ENCODE measurements around the gene PRKD2. TPM values are rescaled to one million over a fixed set of nuclear protein-coding genes. Genes with fewer than 3 reads are reported as not detected.

PRKD2 gene
- total RNA-seq, 1 donor from 2014 or later = 58.9 TPM

- H3K4me3 ChIP-seq = no peak overlapping the region
- no peak for ATAC-seq
- H3K36me3 ChIP-seq = peaks cover 87% of the 10 kb centered on the region
- no peaks in the 10 kb centered on the region for H3K9me3 ChIP-seq
- H3K27me3 ChIP-seq = no peaks in the 10 kb centered on the region
- H3K4me1 ChIP-seq = peaks cover 4% of the 10 kb centered on the region
- intact Hi-C loops (cut with DNase I) = no loop called here
- no peak overlapping the region for H3K27ac ChIP-seq
- TF ChIP-seq, protein P1, sequence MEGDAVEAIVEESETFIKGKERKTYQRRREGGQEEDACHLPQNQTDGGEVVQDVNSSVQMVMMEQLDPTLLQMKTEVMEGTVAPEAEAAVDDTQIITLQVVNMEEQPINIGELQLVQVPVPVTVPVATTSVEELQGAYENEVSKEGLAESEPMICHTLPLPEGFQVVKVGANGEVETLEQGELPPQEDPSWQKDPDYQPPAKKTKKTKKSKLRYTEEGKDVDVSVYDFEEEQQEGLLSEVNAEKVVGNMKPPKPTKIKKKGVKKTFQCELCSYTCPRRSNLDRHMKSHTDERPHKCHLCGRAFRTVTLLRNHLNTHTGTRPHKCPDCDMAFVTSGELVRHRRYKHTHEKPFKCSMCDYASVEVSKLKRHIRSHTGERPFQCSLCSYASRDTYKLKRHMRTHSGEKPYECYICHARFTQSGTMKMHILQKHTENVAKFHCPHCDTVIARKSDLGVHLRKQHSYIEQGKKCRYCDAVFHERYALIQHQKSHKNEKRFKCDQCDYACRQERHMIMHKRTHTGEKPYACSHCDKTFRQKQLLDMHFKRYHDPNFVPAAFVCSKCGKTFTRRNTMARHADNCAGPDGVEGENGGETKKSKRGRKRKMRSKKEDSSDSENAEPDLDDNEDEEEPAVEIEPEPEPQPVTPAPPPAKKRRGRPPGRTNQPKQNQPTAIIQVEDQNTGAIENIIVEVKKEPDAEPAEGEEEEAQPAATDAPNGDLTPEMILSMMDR (IDR thresholded peaks at IDR 0.05) = no peak
- no peak for DNase-seq
These were observed 20.9 kb downstream of the PRKD2 start for GRCh38 chr19:46696052-46696451.

DNA sequence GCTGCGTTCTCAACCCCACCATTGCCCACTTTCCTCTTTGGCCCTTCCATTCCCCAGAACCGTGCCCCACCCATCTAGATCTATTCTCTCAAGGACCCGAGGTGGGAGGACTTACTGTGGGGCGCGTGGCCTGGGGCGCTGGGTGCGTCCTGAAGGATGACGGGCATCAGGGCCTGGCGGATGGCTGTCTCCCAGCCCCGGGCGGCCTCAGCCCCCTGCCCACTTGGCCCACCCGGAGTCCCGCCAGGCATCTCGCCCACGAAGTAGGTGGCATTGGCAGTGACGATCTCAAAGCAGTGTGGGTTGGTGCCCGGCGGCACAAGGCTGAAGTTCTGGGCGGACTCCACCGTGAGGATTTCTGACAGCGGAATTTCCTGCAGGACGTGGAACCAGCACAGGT, 23.2 kb downstream of the PRKD2 start:
- ATAC-seq (no peak), DNase-seq (no peak)
- TF ChIP-seq, protein P1 (IDR thresholded peaks at IDR 0.05) = no peak
- Histone ChIP-seq H3K4me3 (no peak overlapping the region), H3K36me3 (peaks cover 87% of the 10 kb centered on the region), H3K4me1 (peaks cover 4% of the 10 kb centered on the region), H3K9me3 (no peaks in the 10 kb centered on the region), H3K27me3 (no peaks in the 10 kb centered on the region), H3K27ac (no peak overlapping the region)
- intact Hi-C loops (cut with DNase I) = no loop called here

GRCh38 chr19:46692918-46693722, 23.8 kb downstream of the PRKD2 start:
- intact Hi-C loops (cut with DNase I) = no loop called here
- no peak for ATAC-seq
- no peak for DNase-seq
- TF ChIP-seq, protein P1 (IDR thresholded peaks at IDR 0.05) = no peak
- Histone ChIP-seq H3K27me3 (no peaks in the 10 kb centered on the region), H3K9me3 (no peaks in the 10 kb centered on the region), H3K27ac (no peak overlapping the region), H3K36me3 (peaks cover 89% of the 10 kb centered on the region), H3K4me3 (no peak overlapping the region), H3K4me1 (peaks cover 4% of the 10 kb centered on the region)

DNA sequence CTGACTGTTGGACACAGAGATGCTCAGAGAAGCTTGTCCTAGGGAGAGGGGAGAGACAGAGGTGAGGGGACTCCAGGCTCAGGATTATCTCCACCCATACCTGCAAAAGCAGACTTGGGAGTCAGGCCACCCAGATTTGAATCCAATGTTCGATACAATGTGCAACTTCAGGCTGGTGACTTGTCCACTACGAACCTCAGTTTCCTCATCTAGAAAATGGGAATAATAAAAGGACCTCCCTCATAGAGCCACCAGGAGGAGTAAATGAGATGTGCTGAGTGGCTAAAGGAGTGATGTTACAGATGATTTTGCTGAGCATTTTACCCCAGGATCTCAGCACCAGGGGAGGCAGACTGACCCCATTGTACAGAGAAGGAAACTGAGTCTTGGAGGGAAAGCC, 25.0 kb downstream of the PRKD2 start:
- TF ChIP-seq, protein P1 (IDR thresholded peaks at IDR 0.05) = no peak
- H3K4me1 ChIP-seq = no peaks in the 10 kb centered on the region
- H3K27me3 ChIP-seq = no peaks in the 10 kb centered on the region
- H3K9me3 ChIP-seq = no peaks in the 10 kb centered on the region
- no peak for DNase-seq
- no peak overlapping the region for H3K27ac ChIP-seq
- peaks cover 100% of the 10 kb centered on the region for H3K36me3 ChIP-seq
- ATAC-seq = no peak
- H3K4me3 ChIP-seq = no peak overlapping the region
- intact Hi-C loops (cut with DNase I) = no loop called here

- no peak for DNase-seq
- Histone ChIP-seq H3K4me1 (no peaks in the 10 kb centered on the region), H3K36me3 (peaks cover 100% of the 10 kb centered on the region), H3K4me3 (no peak overlapping the region), H3K9me3 (no peaks in the 10 kb centered on the region), H3K27me3 (no peaks in the 10 kb centered on the region), H3K27ac (no peak overlapping the region)
- ATAC-seq = no peak
- TF ChIP-seq, protein P1 (IDR thresholded peaks at IDR 0.05) = no peak
- intact Hi-C loops (cut with DNase I) = no loop called here
These were observed 25.8 kb downstream of the PRKD2 start for GRCh38 chr19:46691104-46691503.

All from upper lobe of right lung (tissue), 1 donor.